ENCODE results near the gene XPNPEP2.

- TF ChIP-seq CTCF (IDR thresholded peaks at IDR 0.05; ENCODE audit: insufficient read depth, low read depth, low read length) (no peak), EZH2 (IDR thresholded peaks at IDR 0.05; ENCODE audit: insufficient read depth, low read length) (no peak)
These were observed 23.7 kb downstream of the XPNPEP2 start for GRCh38 chrX:129762448-129762847.
